Endothelial cell of hepatic sinusoid (primary cell): Measurements from ENCODE around the gene TICAM1.
"Not testable (repeated sequence)": the region's sequence is repeated elsewhere in the genome, so short reads cannot be mapped to it uniquely, and the experiment has no call there.

Experiments
- in situ Hi-C: cut with HindIII; loops from 2 replicates; pipeline ENCODE4 v1.10.0; 2017; ENCODE audit warnings: low sequenced_read_pairs

Gene TICAM1

GRCh38 chr19:4845975-4846374 is 14.5 kb upstream of the TICAM1 start:
- in situ Hi-C loops = not testable (repeated sequence)

GRCh38 chr19:4844348-4845179 is 13.1 kb upstream of the TICAM1 start:
- in situ Hi-C loops = no loop called here

- in situ Hi-C loops = no loop called here
These were observed 12.1 kb upstream of the TICAM1 start for GRCh38 chr19:4843647-4843965.

- in situ Hi-C loops = no loop called here
These were observed 7.7 kb upstream of the TICAM1 start for GRCh38 chr19:4839192-4839591.

- in situ Hi-C loops = no loop called here
These were observed 1.3 kb upstream of the TICAM1 start for GRCh38 chr19:4832776-4833175.

GRCh38 chr19:4831979-4832340 is 448 bp upstream of the TICAM1 start:
- in situ Hi-C loops = not testable (repeated sequence)

- in situ Hi-C loops = no loop called here
These were observed 695 bp downstream of the TICAM1 start for GRCh38 chr19:4830768-4831265.

GRCh38 chr19:4830332-4830731 is 1.2 kb downstream of the TICAM1 start:
- in situ Hi-C loops = no loop called here

GRCh38 chr19:4829001-4829712 is 2.4 kb downstream of the TICAM1 start:
- in situ Hi-C loops = no loop called here

GRCh38 chr19:4823577-4823976 is 7.9 kb downstream of the TICAM1 start:
- in situ Hi-C loops = no loop called here

GRCh38 chr19:4822354-4822753 is 9.2 kb downstream of the TICAM1 start:
- in situ Hi-C loops = not testable (repeated sequence)

GRCh38 chr19:4821265-4821664 is 10.2 kb downstream of the TICAM1 start:
- in situ Hi-C loops = no loop called here

GRCh38 chr19:4817467-4818277 is 13.8 kb downstream of the TICAM1 start:
- in situ Hi-C loops = no loop called here

- in situ Hi-C loops = no loop called here
These were observed 14.6 kb downstream of the TICAM1 start for GRCh38 chr19:4816950-4817278.

GRCh38 chr19:4816202-4816949 is 15.1 kb downstream of the TICAM1 start:
- in situ Hi-C loops = no loop called here

GRCh38 chr19:4815426-4816201 is 15.9 kb downstream of the TICAM1 start:
- in situ Hi-C loops = no loop called here

- in situ Hi-C loops = no loop called here
These were observed 16.7 kb downstream of the TICAM1 start for GRCh38 chr19:4814625-4815425.

GRCh38 chr19:4811328-4812131 is 20.0 kb downstream of the TICAM1 start:
- in situ Hi-C loops = no loop called here

- in situ Hi-C loops = no loop called here
These were observed 24.3 kb downstream of the TICAM1 start for GRCh38 chr19:4807188-4807587.
